Esophagus muscularis mucosa (tissue), 2 donors: Measurements from ENCODE around the gene LBHD2.

Experiments used
- POLR2A ChIP-seq: fragments of 450-650 bp; IDR thresholded peaks from one replicate; pipeline ENCODE4 v1.6.1; 2017; ENCODE audit warnings: antibody characterized with exemption, moderate library complexity, mild to moderate bottlenecking, low read depth
- POLR2AphosphoS5 ChIP-seq, 2 donors: sonication (generic); formaldehyde crosslinking; IDR thresholded peaks; one replicate each; pipeline ENCODE4 v1.6.1; 2017; ENCODE audit warnings: antibody characterized with exemption in 2 of 2

DNA sequence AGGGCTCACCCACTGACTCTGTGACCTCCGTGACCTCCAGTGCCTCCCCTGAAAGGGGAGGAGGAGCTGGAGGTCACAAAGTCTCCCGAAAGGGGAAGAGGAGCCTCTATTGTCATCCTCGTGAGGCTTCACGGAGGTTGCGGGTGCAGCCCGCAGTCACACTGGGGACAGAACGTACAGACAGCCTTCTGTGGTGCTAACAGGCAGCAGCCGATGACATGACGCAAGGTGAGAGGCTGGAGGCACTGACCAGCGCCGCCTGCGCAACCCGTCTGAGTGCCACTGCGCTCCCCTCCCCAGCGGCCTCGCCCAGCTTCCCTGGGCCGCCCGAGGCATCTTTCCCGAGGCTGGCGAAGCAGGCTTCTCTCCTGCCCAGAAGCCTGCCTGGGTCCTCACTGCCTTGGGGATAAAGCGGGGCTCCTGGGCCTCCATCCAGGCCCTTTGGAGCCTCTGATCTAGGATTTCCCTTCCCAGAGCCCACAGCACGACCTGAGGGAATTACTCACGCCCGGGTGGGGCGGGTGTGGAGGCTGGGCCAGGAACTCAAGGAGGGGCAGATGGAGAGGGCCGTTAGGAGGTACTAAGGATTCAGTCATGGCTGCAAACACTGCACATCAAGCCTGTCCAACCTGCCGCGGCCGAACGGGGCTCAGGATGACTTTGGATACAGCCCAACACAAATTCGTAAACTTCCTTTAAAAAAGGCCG is 12.3 kb upstream of the LBHD2 start:
- TF ChIP-seq POLR2A (no peak), POLR2AphosphoS5 (IDR thresholded peaks at IDR 0.05) (no peak)
